Keratinocyte (primary cell): ENCODE measurements around the gene N4BP2. TPM values are rescaled to one million over a fixed set of nuclear protein-coding genes. Genes with fewer than 3 reads are reported as not detected.
A peak's percentile ranks its signal among the peaks of the same experiment; 100 is the strongest.

ENCODE experiments used
- DNase-seq: peaks from one replicate; pipeline ENCODE4 v3.0.0-alpha.2; 2011; ENCODE audit warnings: low read depth, missing footprints, low spot score
- FAIRE-seq: peaks from 2 replicates; lab custom pipeline; 2011; peaks lifted over from hg19 to GRCh38; lab: Jason Lieb, UNC
- H2AFZ ChIP-seq: 2 replicates; pipeline ENCODE4 v1.6.0; 2012; ENCODE audit warnings: low read length, control low read depth, inconsistent platforms; ENCODE audit not compliant: control insufficient read depth
- H3K27ac ChIP-seq: 2 replicates; pipeline ENCODE4 v1.5.1; 2011; ENCODE audit warnings: low read length; ENCODE audit not compliant: control insufficient read depth, insufficient read depth
- H3K27me3 ChIP-seq: 3 replicates; pipeline ENCODE4 v1.6.0; 2011; ENCODE audit warnings: low read length; ENCODE audit not compliant: control insufficient read depth, insufficient read depth; ENCODE audit errors: extremely low read depth
- H3K36me3 ChIP-seq, 2 experiments: 2 replicates in 1 of 2; 3 replicates in 1 of 2; pipeline ENCODE4 v1.5.1; 2011; ENCODE audit warnings: low read length in 2 of 2, mild to moderate bottlenecking in 1 of 2; ENCODE audit not compliant: control insufficient read depth in 2 of 2, insufficient read depth in 2 of 2; ENCODE audit errors: extremely low read depth in 1 of 2
- H3K4me1 ChIP-seq: 3 replicates; pipeline ENCODE4 v1.5.1; 2011; ENCODE audit warnings: low read length; ENCODE audit not compliant: control insufficient read depth, insufficient read depth; ENCODE audit errors: extremely low read depth
- H3K4me2 ChIP-seq: 3 replicates; pipeline ENCODE4 v1.6.0; 2011; ENCODE audit warnings: low read depth, low read length; ENCODE audit not compliant: control insufficient read depth, insufficient read depth; ENCODE audit errors: extremely low read depth
- H3K4me3 ChIP-seq, 3 experiments: fragments of 200-600 bp in 1 of 3; sonication (generic) in 1 of 3; 2 replicates in 2 of 3; 3 replicates in 1 of 3; pipeline ENCODE4 v1.5.1; 2011 to 2016; ENCODE audit warnings: low read length in 3 of 3, mild to moderate bottlenecking in 3 of 3, control low read depth in 2 of 3, inconsistent platforms in 1 of 3, low read depth in 1 of 3, mixed read lengths in 1 of 3, mixed run types in 1 of 3, moderate library complexity in 1 of 3; ENCODE audit not compliant: control insufficient read depth in 2 of 3, insufficient read depth in 2 of 3; ENCODE audit errors: extremely low read depth in 1 of 3
- H3K79me2 ChIP-seq: 2 replicates; pipeline ENCODE4 v1.6.0; 2012; ENCODE audit warnings: low read length; ENCODE audit not compliant: control insufficient read depth, insufficient read depth
- H3K9ac ChIP-seq: 3 replicates; pipeline ENCODE4 v1.6.0; 2011; ENCODE audit warnings: low read length; ENCODE audit not compliant: control insufficient read depth, insufficient read depth; ENCODE audit errors: extremely low read depth
- H3K9me1 ChIP-seq: 3 replicates; pipeline ENCODE4 v1.6.0; 2011; ENCODE audit warnings: low read length; ENCODE audit not compliant: control insufficient read depth, insufficient read depth; ENCODE audit errors: extremely low read depth
- H3K9me3 ChIP-seq: 2 replicates; pipeline ENCODE4 v1.5.1; 2012; ENCODE audit warnings: low read depth, low read length; ENCODE audit not compliant: control insufficient read depth
- H4K20me1 ChIP-seq: 3 replicates; pipeline ENCODE4 v1.6.0; 2011; ENCODE audit warnings: low read length; ENCODE audit not compliant: control insufficient read depth, insufficient read depth; ENCODE audit errors: extremely low read depth
- CTCF ChIP-seq, 3 experiments: IDR thresholded peaks in 1 of 3; conservative IDR thresholded peaks in 1 of 3; optimal IDR thresholded peaks in 1 of 3; 2 replicates in 2 of 3; 3 replicates in 1 of 3; pipeline versions ENCODE3 to v1.5.1; 2011; ENCODE audit warnings: low read length in 3 of 3, mild to moderate bottlenecking in 3 of 3, moderate library complexity in 2 of 3, control low read depth in 1 of 3, inconsistent platforms in 1 of 3; ENCODE audit not compliant: insufficient read depth in 2 of 3; ENCODE audit errors: extremely low read depth in 1 of 3
- EZH2 ChIP-seq: IDR thresholded peaks from one replicate; pipeline ENCODE4 v1.6.1; 2012; ENCODE audit warnings: inconsistent platforms, mild to moderate bottlenecking, low read length, moderate library complexity
- dilution Hi-C: fragments of 300-500 bp; cut with MboI; formaldehyde crosslinking; loops from one replicate; pipeline ENCODE4 v1.7.0; 2020; ENCODE audit warnings: low sequenced_read_pairs; ENCODE audit not compliant: extremely low pct_ligation_motif_present
- polyA minus RNA-seq, 3 experiments: library from RNA; depleted of rRNA, polyadenylated mRNA; stranded (reverse); fragments of >200 nt; gene quantifications; 1 replicate in 1 of 3; 2 replicates in 1 of 3; 3 replicates in 1 of 3; pipeline ENCODE4 v1.2.3, GENCODE V29; 2011
- polyA plus RNA-seq, 5 experiments: library from polyadenylated mRNA; depleted of rRNA in 3 of 5; stranded (reverse) in 3 of 5; stranded (forward) in 1 of 5; unstranded in 1 of 5; fragments of >200 nt; gene quantifications; 1 replicate in 1 of 5; 2 replicates in 3 of 5; 3 replicates in 1 of 5; pipeline versions ENCODE4 v1.2.1 to v1.2.3, GENCODE V29; 2011 to 2012; ENCODE audit warnings: missing spikeins in 2 of 5, low read depth in 1 of 5, low replicate concordance in 1 of 5

Gene N4BP2
- 1.3 to 2.7 TPM (median 1.9 TPM) in 3 replicates for polyA plus RNA-seq
- 2.9 TPM for polyA plus RNA-seq (2011; ENCODE audit: low read depth)
- polyA plus RNA-seq (2011; cell fraction: cytosol; rRNA removed): 0.62 and 1.3 TPM in 2 replicates
- 2.4 and 3.6 TPM in 2 replicates for polyA plus RNA-seq (2011; cell fraction: nucleus; rRNA removed)
- 1.2 and 1.6 TPM in 2 replicates for polyA plus RNA-seq (2012; ENCODE audit: low replicate concordance)
- 1.0 to 3.9 TPM (median 2.0 TPM) in 3 replicates for polyA minus RNA-seq
- polyA minus RNA-seq (2011; cell fraction: cytosol; rRNA and poly(A)+ RNA removed): 5.6 TPM
- 3.9 and 7.4 TPM in 2 replicates for polyA minus RNA-seq (2011; cell fraction: nucleus; rRNA and poly(A)+ RNA removed)

GRCh38 chr4:40056716-40057585 lies at the start of gene N4BP2:
N4BP2 (plus strand) TSS chr4:40056850; CDS start chr4:40097341, 40,491 bp downstream.
- DNase-seq (peak; percentile 30), FAIRE-seq (no peak)
- Histone ChIP-seq H3K27ac (peak within 1 kb of the TSS; percentile 98), H3K27me3 (no peaks in the 10 kb centered on the region), H3K79me2 (peaks cover 3% of the 10 kb centered on the region), H3K36me3 (no peaks in the 10 kb centered on the region), H3K4me1 (peaks cover 25% of the 10 kb centered on the region), H3K4me2 (peak within 1 kb of the TSS; percentile 100), H3K9ac (peak within 1 kb of the TSS; percentile 97), H3K9me3 (no peaks in the 10 kb centered on the region), H4K20me1 (no peaks in the 10 kb centered on the region), H3K4me3 (peak within 1 kb of the TSS; percentile 87 to 96 (median 96)), H3K9me1 (no peaks in the 10 kb centered on the region), H2AFZ (peak within 1 kb of the TSS; percentile 78)
- TF ChIP-seq CTCF (optimal IDR thresholded peaks at IDR 0.05 in 1 of 3, IDR thresholded peaks at IDR 0.05 in 1 of 3, conservative IDR thresholded peaks at IDR 0.05 in 1 of 3; ENCODE audit: extremely low read depth in 1 of 3, insufficient read depth in 2 of 3, low read length in 3 of 3): peak in 2 of 3 experiments; percentile 75 to 77
- no peak for TF ChIP-seq EZH2
- dilution Hi-C loops: no loop called here

GRCh38 chr4:40016007-40016406 lies 40.6 kb upstream of the N4BP2 start:
- H3K27me3 ChIP-seq: no peaks in the 10 kb centered on the region
- FAIRE-seq: no peak
- no peaks in the 10 kb centered on the region for H3K36me3 ChIP-seq
- H3K27ac ChIP-seq: no peak overlapping the region
- DNase-seq: no peak
- TF ChIP-seq EZH2: no peak
- TF ChIP-seq CTCF (optimal IDR thresholded peaks at IDR 0.05 in 1 of 3, IDR thresholded peaks at IDR 0.05 in 1 of 3, conservative IDR thresholded peaks at IDR 0.05 in 1 of 3; ENCODE audit: extremely low read depth in 1 of 3, insufficient read depth in 2 of 3, low read length in 3 of 3): no peak
- dilution Hi-C loops: no loop called here
- H2AFZ ChIP-seq: no peak overlapping the region
- H3K79me2 ChIP-seq: no peaks in the 10 kb centered on the region
- H4K20me1 ChIP-seq: no peaks in the 10 kb centered on the region
- H3K4me3 ChIP-seq: no peak overlapping the region
- no peaks in the 10 kb centered on the region for H3K9me3 ChIP-seq
- H3K9ac ChIP-seq: no peak overlapping the region
- no peaks in the 10 kb centered on the region for H3K9me1 ChIP-seq
- H3K4me2 ChIP-seq: no peak overlapping the region
- H3K4me1 ChIP-seq: no peaks in the 10 kb centered on the region
